ENCODE data around the gene UQCC5. TPM values are rescaled to one million over a fixed set of nuclear protein-coding genes. Genes with fewer than 3 reads are reported as not detected.
A peak's percentile ranks its signal among the peaks of the same experiment; 100 is the strongest.

The UQCC5 gene
- total RNA-seq, 1 experiment from 2014 or later = 2.6 TPM

- no peak for DNase-seq (ENCODE audit: low read depth)
These were observed 1.9 kb upstream of the UQCC5 start for GRCh38 chr3:52534281-52535183.

DNA sequence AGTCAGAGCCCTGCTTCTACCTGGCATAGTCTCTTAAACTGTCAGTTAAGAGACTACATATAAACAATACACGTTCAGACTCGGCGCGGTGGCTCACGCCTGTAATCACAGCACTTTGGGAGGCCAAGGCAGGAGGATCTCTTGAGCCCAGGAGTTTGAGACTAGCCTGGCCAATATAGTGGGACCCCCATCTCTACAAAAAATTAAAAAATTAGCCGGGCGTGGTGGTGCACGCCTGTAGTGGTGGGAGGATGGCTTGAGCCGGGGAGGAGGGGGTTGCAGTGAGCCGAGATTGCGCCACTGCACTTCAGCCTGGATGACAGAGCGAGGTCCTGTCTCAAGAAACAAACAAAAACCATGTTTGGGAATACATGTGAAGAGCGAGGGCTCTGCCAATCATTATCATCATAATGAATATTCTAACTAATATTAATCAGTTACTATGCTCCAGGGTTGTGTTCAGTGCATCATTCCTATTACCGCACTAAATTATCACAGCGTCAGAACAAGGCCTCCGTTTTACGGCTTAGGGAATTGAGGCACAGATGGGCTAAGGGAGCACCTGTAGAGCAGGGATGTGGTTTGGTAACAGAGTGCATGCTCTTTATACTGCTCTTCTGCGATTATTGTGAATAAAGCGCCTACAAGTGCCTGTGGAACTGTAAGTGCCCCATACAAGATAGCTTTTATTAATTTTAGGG is 844 bp upstream of the UQCC5 start:
- no peak for DNase-seq (ENCODE audit: low read depth)

GRCh38 chr3:52536112-52536368 is 365 bp upstream of the UQCC5 start:
- no peak for DNase-seq (ENCODE audit: low read depth)

GRCh38 chr3:52537165-52537620 is 788 bp downstream of the UQCC5 start:
- no peak for DNase-seq (ENCODE audit: low read depth)

GRCh38 chr3:52537726-52538421 is 1.5 kb downstream of the UQCC5 start:
- DNase-seq (ENCODE audit: low read depth) = no peak

DNA sequence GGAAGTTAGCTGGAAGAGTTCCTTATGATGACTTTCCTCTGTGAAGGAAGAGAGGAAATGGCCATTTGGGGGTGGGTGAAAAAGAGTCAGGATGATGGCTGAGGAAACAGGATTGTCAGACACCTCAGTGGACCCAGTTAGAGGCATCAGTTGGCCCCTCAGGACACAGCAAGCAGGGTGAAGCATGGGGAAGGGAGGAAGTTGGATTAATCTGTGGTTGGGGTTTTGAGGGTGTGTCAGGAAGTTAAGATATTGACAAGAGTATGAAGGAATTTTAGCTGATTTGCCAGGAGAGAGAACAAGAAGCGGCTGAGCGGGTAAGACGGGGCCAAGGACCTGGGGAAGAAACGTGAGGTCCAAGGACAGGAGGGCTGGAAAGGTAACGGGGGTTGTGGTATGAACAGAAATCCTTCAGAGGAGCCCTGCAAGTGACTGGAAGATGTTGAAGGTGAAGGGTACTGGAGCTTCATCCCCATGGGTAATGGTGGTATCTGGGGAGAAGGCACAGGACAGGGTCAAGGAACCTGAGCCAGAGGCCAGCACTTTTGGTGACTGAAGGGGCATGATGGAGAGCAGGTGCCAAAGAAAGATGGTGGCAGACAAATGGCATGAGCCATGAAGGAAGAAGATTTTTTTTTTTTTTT is 2.7 kb downstream of the UQCC5 start:
- DNase-seq (ENCODE audit: low read depth) = no peak

DNA sequence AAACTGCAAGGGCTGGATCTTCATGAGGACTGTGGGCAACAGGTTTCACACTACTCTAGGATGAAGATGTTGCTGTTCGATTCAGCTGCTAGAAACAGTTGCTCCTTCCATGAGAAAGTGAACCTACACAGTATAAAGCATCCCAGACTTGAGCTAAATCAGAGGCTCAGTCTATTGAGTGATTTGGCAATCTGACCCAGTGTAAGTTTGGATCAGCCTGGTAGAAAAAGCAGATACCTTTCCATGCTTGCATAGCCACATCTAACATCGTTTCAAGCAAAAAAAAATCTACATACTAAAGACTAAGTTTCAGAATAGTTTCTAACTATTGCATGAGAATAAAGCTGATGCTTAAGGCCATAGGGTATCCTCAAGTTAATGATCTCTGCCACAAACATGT is 4.6 kb downstream of the UQCC5 start:
- no peak for DNase-seq (ENCODE audit: low read depth)

DNA sequence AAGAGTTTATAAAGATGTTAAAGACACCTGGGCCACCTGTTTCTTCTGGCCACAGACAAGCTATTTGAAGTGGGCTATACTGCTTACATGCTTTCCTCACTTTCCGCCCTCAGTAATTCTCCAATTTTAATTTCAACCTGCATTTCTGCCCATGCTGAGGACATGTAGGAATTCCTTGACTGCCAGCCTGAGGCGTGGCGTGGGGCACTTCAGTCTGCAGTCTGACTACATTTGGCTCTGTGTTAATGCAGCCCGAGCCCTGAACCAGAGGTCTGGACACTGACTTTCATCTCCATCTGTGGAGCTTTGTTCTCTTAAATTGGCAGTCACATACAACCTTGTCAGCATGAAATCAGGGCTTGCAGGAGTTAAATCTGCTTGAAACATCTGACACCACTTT is 8.5 kb downstream of the UQCC5 start:
- no peak for DNase-seq (ENCODE audit: low read depth)

- DNase-seq (ENCODE audit: low read depth) = no peak
These were observed 9.9 kb downstream of the UQCC5 start for GRCh38 chr3:52546111-52546901.

- no peak for DNase-seq (ENCODE audit: low read depth)
These were observed 10.7 kb downstream of the UQCC5 start for GRCh38 chr3:52547143-52547542.

GRCh38 chr3:52551118-52551517 is 14.7 kb downstream of the UQCC5 start:
- no peak for DNase-seq (ENCODE audit: low read depth)

DNA sequence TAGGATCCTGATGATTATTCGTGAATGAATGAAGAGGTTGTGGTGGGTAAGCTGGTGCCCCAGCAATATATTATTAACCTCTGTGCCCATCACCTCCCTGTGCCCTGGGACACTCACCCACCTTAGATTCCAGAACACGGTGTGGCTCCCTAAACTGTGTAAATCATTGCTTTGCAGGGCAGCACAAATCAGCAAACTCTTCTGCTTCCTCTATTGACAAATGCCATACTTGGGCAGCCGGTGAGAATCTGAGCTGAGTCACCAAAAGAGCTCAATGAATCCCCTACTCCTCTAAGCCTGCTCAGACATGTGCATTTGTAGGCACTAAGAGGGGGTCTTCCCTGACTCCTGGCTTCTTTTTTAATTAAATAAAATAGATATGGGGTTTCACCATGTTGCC is 15.7 kb downstream of the UQCC5 start:
- no peak for DNase-seq (ENCODE audit: low read depth)

DNA sequence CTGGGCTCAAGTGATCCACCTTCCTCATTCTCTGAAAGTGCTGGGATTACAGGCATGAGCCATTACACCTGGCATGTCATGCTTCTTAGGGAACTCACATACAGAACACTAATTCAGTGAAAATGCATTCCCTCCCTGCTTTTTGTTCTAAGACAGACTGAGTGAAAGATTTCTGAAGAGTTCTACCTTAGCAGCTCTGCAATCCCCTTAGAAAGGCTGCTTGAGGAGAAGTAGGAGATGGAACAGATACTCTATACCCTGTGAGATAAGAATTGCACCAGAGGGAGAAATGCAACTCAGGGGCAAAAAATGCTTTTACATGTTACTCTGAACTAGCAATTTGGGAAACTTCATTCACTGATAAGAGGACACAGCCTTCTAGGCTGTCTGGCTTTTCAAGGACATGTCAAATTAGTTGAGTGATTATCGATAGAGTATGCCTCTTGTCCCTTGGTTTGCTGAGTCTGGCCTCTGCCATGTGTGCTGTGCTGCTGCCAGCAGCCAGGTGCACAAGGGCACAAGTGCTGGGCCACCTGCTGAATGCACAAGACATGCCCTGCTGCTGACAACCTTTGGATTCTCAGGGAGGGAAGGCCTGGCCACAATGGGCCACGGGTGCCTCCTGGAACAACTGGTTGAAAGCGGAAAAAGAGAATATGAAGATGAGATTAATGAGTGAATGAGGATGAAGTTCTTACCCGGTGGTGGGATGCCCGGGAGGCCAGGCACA is 17.8 kb downstream of the UQCC5 start:
- no peak for DNase-seq (ENCODE audit: low read depth)

- DNase-seq (ENCODE audit: low read depth) = no peak
These were observed 18.7 kb downstream of the UQCC5 start for GRCh38 chr3:52555056-52555455.

DNA sequence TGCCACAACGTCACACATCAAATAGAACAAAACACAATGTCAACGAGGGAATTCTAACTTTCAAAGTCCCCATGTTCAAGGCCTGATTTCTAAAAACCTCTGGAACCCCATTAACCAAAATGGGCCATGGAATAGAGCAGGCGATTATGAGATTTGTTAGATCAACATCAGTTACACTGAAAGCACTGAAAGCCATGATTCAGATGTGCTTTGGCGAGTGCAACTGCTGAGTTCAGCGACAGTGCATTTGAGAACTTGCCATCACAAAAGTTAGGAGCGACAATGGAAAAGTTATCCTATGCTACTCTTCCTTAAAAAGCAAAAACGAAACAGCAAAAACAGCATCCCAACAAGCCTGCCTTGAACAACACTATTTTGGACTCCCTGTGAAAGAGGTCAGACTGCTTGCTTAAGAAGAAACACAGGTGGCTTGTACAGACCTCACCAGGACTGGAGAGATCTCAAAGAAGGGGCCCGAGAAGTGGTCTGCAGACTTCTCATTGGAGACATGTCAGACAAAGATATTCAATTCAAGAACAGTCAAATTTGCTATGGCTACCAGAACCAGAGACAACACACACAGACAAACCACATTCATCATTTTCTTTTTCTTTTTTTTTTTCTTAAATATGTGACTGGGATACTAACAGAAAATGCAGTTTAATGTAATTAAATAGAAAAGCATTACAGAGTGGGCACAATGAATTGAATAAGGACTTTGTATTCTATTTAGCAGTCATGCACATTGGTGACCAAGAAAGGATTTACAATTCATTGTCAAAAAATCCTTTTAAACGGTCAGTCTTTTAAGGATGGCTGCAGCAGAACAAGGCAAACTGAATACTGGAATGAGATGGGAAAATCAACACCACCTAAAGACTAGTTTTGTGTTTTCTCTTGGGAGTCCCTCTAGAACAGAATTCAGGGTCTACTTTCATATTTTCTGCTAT is 20.9 kb downstream of the UQCC5 start:
- DNase-seq (ENCODE audit: low read depth) = no peak

- no peak for DNase-seq (ENCODE audit: low read depth)
These were observed 22.0 kb downstream of the UQCC5 start for GRCh38 chr3:52558436-52558835.

- DNase-seq (ENCODE audit: low read depth) = peak; percentile 41
These were observed 24.8 kb downstream of the UQCC5 start for GRCh38 chr3:52561028-52561747.

DNA sequence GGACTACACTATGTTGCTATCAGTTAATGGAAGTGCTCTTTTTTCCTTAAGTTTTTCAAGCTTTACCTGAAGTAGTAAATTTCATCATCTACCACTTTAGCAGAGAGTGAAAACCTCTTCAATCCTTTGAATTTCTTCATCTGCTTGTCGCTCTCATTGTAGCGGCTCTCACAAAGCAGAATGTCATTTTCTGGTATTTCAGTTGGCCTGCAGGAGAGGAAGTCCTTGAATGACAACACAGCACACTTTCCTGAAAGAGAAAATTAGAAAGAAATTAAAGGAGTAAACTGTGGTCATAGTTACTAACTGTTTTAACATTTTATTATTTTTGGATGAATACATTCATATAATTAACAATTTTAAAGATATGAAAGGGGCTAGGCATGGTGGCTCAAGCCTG is 27.6 kb downstream of the UQCC5 start:
- no peak for DNase-seq (ENCODE audit: low read depth)

DNA sequence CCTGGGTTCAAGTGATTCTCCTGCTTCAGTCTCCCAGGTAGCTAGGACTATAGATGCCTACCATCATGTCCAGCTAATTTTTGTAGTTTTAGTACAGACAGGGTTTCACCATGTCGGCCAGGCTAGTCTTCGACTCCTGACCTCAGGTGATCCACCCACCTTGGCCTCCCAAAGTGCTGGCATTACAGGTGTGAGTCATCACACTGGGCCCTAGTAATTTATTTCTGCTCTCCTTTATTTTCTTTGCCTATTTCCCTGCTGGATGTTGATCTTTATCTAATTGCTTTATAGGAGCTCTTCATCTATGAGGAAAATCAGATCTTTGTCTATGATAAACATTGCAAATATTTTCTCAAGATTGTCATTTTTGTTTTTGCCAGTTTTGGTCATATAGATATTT is 31.7 kb downstream of the UQCC5 start:
- peak; percentile 10 for DNase-seq (ENCODE audit: low read depth)
